Endodermal cell (in vitro differentiated cells): ENCODE results near the gene OR51F2. TPM values are rescaled to one million over a fixed set of nuclear protein-coding genes. Genes with fewer than 3 reads are reported as not detected.

ENCODE experiments used
- DNase-seq: peaks from one replicate; pipeline ENCODE4 v3.0.0-alpha.2; 2017
- H3K27ac ChIP-seq: 2 replicates; pipeline ENCODE4 v1.5.1; 2013; ENCODE audit warnings: mild to moderate bottlenecking, low read depth, low read length, moderate library complexity
- H3K27me3 ChIP-seq: 2 replicates; pipeline ENCODE4 v1.6.1; 2013; ENCODE audit warnings: mild to moderate bottlenecking, low read length, moderate library complexity; ENCODE audit not compliant: insufficient read depth, control insufficient read depth, poor library complexity, severe bottlenecking
- H3K36me3 ChIP-seq: 2 replicates; pipeline ENCODE4 v1.7.0; 2013; ENCODE audit warnings: mild to moderate bottlenecking, low read length, moderate library complexity; ENCODE audit not compliant: control insufficient read depth, insufficient read depth
- H3K4me1 ChIP-seq: one replicate; pipeline ENCODE4 v1.7.0; 2013; ENCODE audit warnings: low read length; ENCODE audit not compliant: control insufficient read depth, insufficient read depth
- H3K4me3 ChIP-seq: 2 replicates; pipeline ENCODE4 v1.5.1; 2013; ENCODE audit warnings: mild to moderate bottlenecking, low read length, moderate library complexity
- H3K9ac ChIP-seq: 2 replicates; pipeline ENCODE4 v1.6.1; 2013; ENCODE audit warnings: mild to moderate bottlenecking, low read length, moderate library complexity; ENCODE audit not compliant: poor library complexity, severe bottlenecking; ENCODE audit errors: extremely low read depth
- H3K9me3 ChIP-seq: 2 replicates; pipeline ENCODE4 v1.6.1; 2013; ENCODE audit warnings: mild to moderate bottlenecking, low read length, moderate library complexity; ENCODE audit not compliant: control insufficient read depth
- H3K27ac Mint-ChIP-seq: 2 replicates; pipeline ENCODE4 v1.8.0; 2020; ENCODE audit warnings: mixed read lengths
- H3K27me3 Mint-ChIP-seq: 2 replicates; pipeline ENCODE4 v1.8.0; 2021; ENCODE audit warnings: mild to moderate bottlenecking, mixed read lengths; ENCODE audit not compliant: insufficient read depth
- H3K36me3 Mint-ChIP-seq: 2 replicates; pipeline ENCODE4 v1.8.0; 2020; ENCODE audit warnings: low read depth, mixed read lengths
- H3K4me1 Mint-ChIP-seq: 2 replicates; pipeline ENCODE4 v1.8.0; 2020; ENCODE audit warnings: mixed read lengths
- H3K4me3 Mint-ChIP-seq: 2 replicates; pipeline ENCODE4 v1.8.0; 2020; ENCODE audit warnings: mild to moderate bottlenecking, moderate library complexity, mixed read lengths
- H3K9me3 Mint-ChIP-seq: 2 replicates; pipeline ENCODE4 v1.8.0; 2020; ENCODE audit warnings: mild to moderate bottlenecking, mixed read lengths
- CTCF ChIP-seq: fragments of 200-600 bp; sonication (generic); conservative IDR thresholded peaks from 2 replicates; pipeline ENCODE4 v1.5.0; 2021; ENCODE audit warnings: antibody characterized with exemption, mild to moderate bottlenecking
- WGBS, 2 experiments: methylation state at CpG; one replicate each; pipeline versions ENCODE4 v1.1.5 to v1.1.7; 2013; ENCODE audit warnings: missing lambda C conversion rate in 2 of 2, mixed read lengths in 1 of 2; ENCODE audit not compliant: insufficient coverage in 1 of 2, insufficient read length in 1 of 2; 5-methylcytosine and 5-hydroxymethylcytosine counted together
- total RNA-seq, 2 donors: library from RNA; stranded (reverse); fragmentation: NEBNext Ultra II Directional in 1 of 2; extraction: Animal tissue kit (Norgen Biotek cat#: 25700) in 1 of 2; gene quantifications; 2 replicates in 1 of 2; 3 replicates in 1 of 2; pipeline ENCODE4 v1.2.1, GENCODE V29; 2021

The OR51F2 gene
- total RNA-seq, 2 donors from 2014 or later: not detected

- Mint-ChIP-seq H3K9me3 (no peaks in the 10 kb centered on the region), H3K4me3 (no peak overlapping the region), H3K4me1 (no peaks in the 10 kb centered on the region), H3K36me3 (no peaks in the 10 kb centered on the region), H3K27ac (no peak overlapping the region), H3K27me3 (no peaks in the 10 kb centered on the region)
- no peaks in the 10 kb centered on the region for H3K4me1 ChIP-seq
- no peak overlapping the region for H3K9ac ChIP-seq
- H3K9me3 ChIP-seq: no peaks in the 10 kb centered on the region
- H3K27me3 ChIP-seq: no peaks in the 10 kb centered on the region
- no peak overlapping the region for H3K27ac ChIP-seq
- 100% methylated on average over 1 of the region's 1 CpG for WGBS, 2 experiments
- no peak overlapping the region for H3K4me3 ChIP-seq
- TF ChIP-seq CTCF: no peak
- H3K36me3 ChIP-seq: no peaks in the 10 kb centered on the region
- DNase-seq: no peak
Observed at GRCh38 chr11:4808476-4808875, 12.6 kb upstream of the OR51F2 start.

- Histone ChIP-seq H3K36me3 (no peaks in the 10 kb centered on the region), H3K9ac (no peak overlapping the region), H3K27me3 (no peaks in the 10 kb centered on the region), H3K27ac (no peak overlapping the region), H3K4me3 (no peak overlapping the region), H3K9me3 (no peaks in the 10 kb centered on the region), H3K4me1 (no peaks in the 10 kb centered on the region)
- Mint-ChIP-seq H3K36me3 (no peaks in the 10 kb centered on the region), H3K4me1 (no peaks in the 10 kb centered on the region), H3K9me3 (no peaks in the 10 kb centered on the region), H3K4me3 (no peak overlapping the region), H3K27ac (no peak overlapping the region), H3K27me3 (no peaks in the 10 kb centered on the region)
- WGBS, 2 experiments: 94% methylated on average over 2 of the region's 2 CpGs; no CpG with 5 or more reads in 1 of the 2 experiments
- no peak for DNase-seq
- TF ChIP-seq CTCF: no peak
Observed at GRCh38 chr11:4809246-4809645, 11.9 kb upstream of the OR51F2 start.

- no peaks in the 10 kb centered on the region for H3K9me3 Mint-ChIP-seq
- no peak overlapping the region for H3K27ac Mint-ChIP-seq
- no peaks in the 10 kb centered on the region for H3K9me3 ChIP-seq
- no peak for DNase-seq
- no peaks in the 10 kb centered on the region for H3K36me3 Mint-ChIP-seq
- H3K4me3 ChIP-seq: no peak overlapping the region
- no peak overlapping the region for H3K27ac ChIP-seq
- no peaks in the 10 kb centered on the region for H3K36me3 ChIP-seq
- TF ChIP-seq CTCF: no peak
- no peaks in the 10 kb centered on the region for H3K4me1 Mint-ChIP-seq
- no peak overlapping the region for H3K9ac ChIP-seq
- no peaks in the 10 kb centered on the region for H3K4me1 ChIP-seq
- H3K4me3 Mint-ChIP-seq: no peak overlapping the region
- H3K27me3 ChIP-seq: no peaks in the 10 kb centered on the region
- no peaks in the 10 kb centered on the region for H3K27me3 Mint-ChIP-seq
Observed at GRCh38 chr11:4825132-4825531, 4.0 kb downstream of the OR51F2 start.
